T-cell (primary cell): ENCODE data around the gene PLEKHG7. TPM values are rescaled to one million over a fixed set of nuclear protein-coding genes. Genes with fewer than 3 reads are reported as not detected.

ENCODE experiments used
- ATAC-seq, 4 experiments: fragments of 200-7000 bp in 3 of 4; fragments of 150-1000 bp in 1 of 4; cut with Tn5 transposase; replicated peaks in 1 of 4; 1 replicate in 3 of 4; 2 replicates in 1 of 4; pipeline ENCODE4 v1.10.0; 2021; ENCODE audit warnings: moderate library complexity in 3 of 4, mild to moderate bottlenecking in 2 of 4, moderate number of reproducible peaks in 1 of 4
- CTCF ChIA-PET, 2 donors: fragments of 300-600 bp; sonication (Branson Sonifier 250); formaldehyde crosslinking; loops; one replicate each; lab custom pipeline; 2022; ENCODE audit warnings: antibody characterized with exemption in 2 of 2; lab: Charles Lee
- POLR2A ChIA-PET, 2 donors: fragments of 300-600 bp; sonication (Branson Sonifier 250); formaldehyde crosslinking; loops; one replicate each; lab custom pipeline; 2022; ENCODE audit warnings: antibody characterized with exemption in 2 of 2; lab: Charles Lee
- DNase-seq, 35 experiments: peaks; one replicate each; pipeline versions ENCODE4 v3.0.0 to v3.0.0-alpha.2; 2013 to 2023
- H3K27ac ChIP-seq: one replicate; pipeline ENCODE4 v1.5.1; 2013; ENCODE audit warnings: low read length
- H3K27me3 ChIP-seq, 2 experiments: replicated peaks in 1 of 2; 1 replicate in 1 of 2; 2 replicates in 1 of 2; pipeline versions ENCODE4 v1.6.1 to v1.7.0; 2013; ENCODE audit warnings: low read length in 1 of 2, mixed read lengths in 1 of 2; ENCODE audit not compliant: control insufficient read depth in 2 of 2, insufficient read depth in 2 of 2; ENCODE audit errors: extremely low read depth in 1 of 2
- H3K36me3 ChIP-seq, 2 donors: 1 replicate in 1 of 2; 2 replicates in 1 of 2; pipeline versions ENCODE4 v1.6.1 to v1.7.0; 2013; ENCODE audit warnings: low read length in 1 of 2; ENCODE audit not compliant: control insufficient read depth in 2 of 2, insufficient read depth in 1 of 2; ENCODE audit errors: extremely low read depth in 1 of 2
- H3K4me1 ChIP-seq, 2 experiments: 1 replicate in 1 of 2; 2 replicates in 1 of 2; pipeline versions ENCODE4 v1.6.1 to v1.7.0; 2013; ENCODE audit warnings: low read length in 2 of 2, mixed read lengths in 1 of 2; ENCODE audit not compliant: insufficient read depth in 2 of 2, control insufficient read depth in 1 of 2; ENCODE audit errors: extremely low read depth in 1 of 2
- H3K4me3 ChIP-seq, 2 donors: 1 replicate in 1 of 2; 2 replicates in 1 of 2; pipeline versions ENCODE4 v1.5.1 to v1.7.0; 2013; ENCODE audit warnings: mild to moderate bottlenecking in 2 of 2, low read length in 1 of 2, moderate library complexity in 1 of 2; ENCODE audit not compliant: control insufficient read depth in 1 of 2; ENCODE audit errors: extremely low read depth in 1 of 2
- H3K9me3 ChIP-seq: 2 replicates; pipeline ENCODE4 v1.7.0; 2013
- H3K27ac Mint-ChIP-seq, 2 donors: one replicate each; pipeline ENCODE4 v1.8.0; 2020 to 2021; ENCODE audit warnings: mild to moderate bottlenecking in 2 of 2, mixed read lengths in 2 of 2
- H3K27me3 Mint-ChIP-seq, 2 donors: one replicate each; pipeline ENCODE4 v1.8.0; 2021 to 2022; ENCODE audit warnings: mixed read lengths in 2 of 2
- H3K36me3 Mint-ChIP-seq: one replicate; pipeline ENCODE4 v1.8.0; 2021; ENCODE audit warnings: mixed read lengths
- H3K4me1 Mint-ChIP-seq, 3 donors: one replicate each; pipeline ENCODE4 v1.8.0; 2020 to 2022; ENCODE audit warnings: mixed read lengths in 3 of 3, mild to moderate bottlenecking in 1 of 3
- H3K4me3 Mint-ChIP-seq, 3 donors: one replicate each; pipeline ENCODE4 v1.8.0; 2020 to 2022; ENCODE audit warnings: mild to moderate bottlenecking in 3 of 3, mixed read lengths in 3 of 3, moderate library complexity in 3 of 3
- H3K9me3 Mint-ChIP-seq, 3 donors: one replicate each; pipeline ENCODE4 v1.8.0; 2020 to 2022; ENCODE audit warnings: mixed read lengths in 3 of 3
- WGBS: methylation state at CpG from one replicate; pipeline ENCODE4 v1.1.5; 2013; ENCODE audit warnings: missing lambda C conversion rate; ENCODE audit not compliant: insufficient coverage; 5-methylcytosine and 5-hydroxymethylcytosine counted together
- total RNA-seq, 35 experiments: library from RNA in 6 of 35; stranded (reverse) in 6 of 35; fragments of 120-200 nt in 1 of 35; gene quantifications; one replicate each; pipeline versions ENCODE4 v1.2.1 to v1.2.4 and lab custom pipeline; 2013 to 2026

Gene PLEKHG7
- total RNA-seq, 5 donors from 2014 or later (not counting 1 experiment from before 2014, with no cell fraction given) = 0.13 to 0.30 (median 0.19) TPM; not detected in 2

DNA sequence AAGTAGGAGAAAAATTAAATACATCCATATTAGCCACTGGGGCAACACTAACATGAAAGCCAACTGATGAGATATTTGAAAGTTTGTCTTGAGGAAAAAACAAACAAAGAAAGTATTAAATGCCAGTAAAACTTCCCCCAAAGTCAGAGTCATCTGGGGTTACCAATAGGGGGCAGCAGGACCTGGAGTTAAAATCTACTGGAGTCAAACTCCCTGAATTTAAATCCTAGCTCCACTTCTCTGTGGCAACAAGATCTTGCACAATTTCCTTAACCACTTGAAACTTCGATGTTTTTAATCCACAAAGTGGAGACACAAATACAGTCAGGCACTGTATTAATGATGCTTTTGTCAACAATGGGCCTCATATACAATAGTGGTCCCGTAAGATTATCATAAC, 14.4 kb downstream of the PLEKHG7 start:
- no peak for ATAC-seq
- Histone ChIP-seq H3K27me3 (no peaks in the 10 kb centered on the region), H3K4me1 (no peaks in the 10 kb centered on the region), H3K36me3 (no peaks in the 10 kb centered on the region), H3K4me3 (no peak overlapping the region), H3K9me3 (no peaks in the 10 kb centered on the region), H3K27ac (no peak overlapping the region)
- WGBS = 17% methylated on average over 1 of the region's 2 CpGs
- DNase-seq = no peak
- Mint-ChIP-seq H3K27me3 (peaks cover 2 to 3% of the 10 kb centered on the region in 2 donors), H3K9me3 (peaks cover 0 to 7% (median 0%) of the 10 kb centered on the region in 3 donors), H3K27ac (no peak overlapping the region), H3K4me3 (no peak overlapping the region), H3K36me3 (no peaks in the 10 kb centered on the region), H3K4me1 (no peaks in the 10 kb centered on the region)
- ChIA-PET CTCF (no interaction called here), POLR2A (no interaction called here)

GRCh38 chr12:92718483-92718990, 15.7 kb downstream of the PLEKHG7 start:
- CTCF ChIA-PET = no interaction called here
- Mint-ChIP-seq H3K27ac (no peak overlapping the region), H3K4me1 (no peaks in the 10 kb centered on the region), H3K27me3 (peaks cover 2 to 3% of the 10 kb centered on the region in 2 donors), H3K4me3 (no peak overlapping the region), H3K36me3 (no peaks in the 10 kb centered on the region), H3K9me3 (peaks cover 0 to 3% (median 0%) of the 10 kb centered on the region in 3 donors)
- WGBS = no CpG with 5 or more reads among the region's 2 CpGs
- POLR2A ChIA-PET = no interaction called here
- ATAC-seq = no peak
- H3K27ac ChIP-seq = no peak overlapping the region
- no peaks in the 10 kb centered on the region for H3K36me3 ChIP-seq
- H3K4me1 ChIP-seq = no peaks in the 10 kb centered on the region
- H3K4me3 ChIP-seq = no peak overlapping the region
- no peak for DNase-seq
- H3K27me3 ChIP-seq = no peaks in the 10 kb centered on the region
- no peaks in the 10 kb centered on the region for H3K9me3 ChIP-seq

DNA sequence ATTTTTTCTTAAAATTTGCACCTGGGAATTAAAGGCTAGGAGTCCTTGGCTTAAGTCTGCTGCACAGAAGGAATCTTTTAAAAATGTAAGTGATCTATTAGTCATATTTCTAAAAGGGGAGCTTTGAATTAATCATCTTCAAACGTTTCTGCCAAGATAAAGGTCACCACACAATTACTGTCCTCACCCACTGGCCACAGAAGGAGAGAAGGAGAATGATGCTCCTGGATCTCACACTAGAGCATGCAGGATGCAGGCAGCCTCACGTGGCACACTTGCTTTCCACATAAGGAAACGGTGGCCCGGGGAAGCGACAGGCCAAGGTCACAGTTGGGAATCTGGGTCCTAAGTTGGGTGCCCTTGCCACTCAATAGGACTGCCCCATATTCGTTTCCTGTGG, 16.9 kb downstream of the PLEKHG7 start:
- H3K4me3 Mint-ChIP-seq = no peak overlapping the region
- no peaks in the 10 kb centered on the region for H3K4me1 ChIP-seq
- CTCF ChIA-PET = no interaction called here
- no peak overlapping the region for H3K27ac Mint-ChIP-seq
- H3K9me3 ChIP-seq = no peaks in the 10 kb centered on the region
- no peak overlapping the region for H3K27ac ChIP-seq
- H3K36me3 Mint-ChIP-seq = no peaks in the 10 kb centered on the region
- H3K9me3 Mint-ChIP-seq = peaks cover 3 to 7% (median 3%) of the 10 kb centered on the region in 3 donors
- POLR2A ChIA-PET = no interaction called here
- no peaks in the 10 kb centered on the region for H3K4me1 Mint-ChIP-seq
- H3K4me3 ChIP-seq = no peak overlapping the region
- peaks cover 2 to 5% of the 10 kb centered on the region in 2 donors for H3K27me3 Mint-ChIP-seq
- no peaks in the 10 kb centered on the region for H3K36me3 ChIP-seq
- H3K27me3 ChIP-seq = no peaks in the 10 kb centered on the region
- no peak for DNase-seq
- no peak for ATAC-seq
- 92% methylated on average over 4 of the region's 6 CpGs for WGBS

- H3K9me3 Mint-ChIP-seq = peaks cover 10 to 14% (median 10%) of the 10 kb centered on the region in 3 donors
- no peaks in the 10 kb centered on the region for H3K4me1 Mint-ChIP-seq
- DNase-seq (no peak), ATAC-seq (no peak)
- no peaks in the 10 kb centered on the region for H3K36me3 ChIP-seq
- no peak overlapping the region for H3K27ac Mint-ChIP-seq
- H3K27me3 Mint-ChIP-seq = peaks cover 2 to 6% of the 10 kb centered on the region in 2 donors
- CTCF ChIA-PET = interaction anchor here (0.6 to 0.7 kb wide), 3 partner anchors 28 to 291 kb away, joined by 3 to 7 read pairs (median 3); no protein-coding TSS in a partner anchor
- POLR2A ChIA-PET = no interaction called here
- H3K27ac ChIP-seq = no peak overlapping the region
- no peaks in the 10 kb centered on the region for H3K9me3 ChIP-seq
- H3K27me3 ChIP-seq = no peaks in the 10 kb centered on the region
- H3K4me1 ChIP-seq = no peaks in the 10 kb centered on the region
- no peaks in the 10 kb centered on the region for H3K36me3 Mint-ChIP-seq
- no peak overlapping the region for H3K4me3 Mint-ChIP-seq
- 81% methylated on average over 3 of the region's 8 CpGs for WGBS
- H3K4me3 ChIP-seq = no peak overlapping the region
Measured at GRCh38 chr12:92721130-92721529, 18.3 kb downstream of the PLEKHG7 start.

- Histone ChIP-seq H3K27me3 (no peaks in the 10 kb centered on the region), H3K27ac (no peak overlapping the region), H3K36me3 (no peaks in the 10 kb centered on the region), H3K9me3 (no peaks in the 10 kb centered on the region), H3K4me1 (no peaks in the 10 kb centered on the region), H3K4me3 (no peak overlapping the region)
- Mint-ChIP-seq H3K4me1 (no peaks in the 10 kb centered on the region), H3K36me3 (no peaks in the 10 kb centered on the region), H3K27ac (no peak overlapping the region), H3K27me3 (peaks cover 2 to 6% of the 10 kb centered on the region in 2 donors), H3K9me3 (peaks cover 10 to 14% (median 10%) of the 10 kb centered on the region in 3 donors), H3K4me3 (no peak overlapping the region)
- WGBS = no CpG with 5 or more reads among the region's 1 CpG
- POLR2A ChIA-PET = no interaction called here
- ATAC-seq = no peak
- CTCF ChIA-PET = interaction anchor here (0.6 to 0.7 kb wide), 4 partner anchors 34 to 1520 kb away, joined by 3 to 7 read pairs (median 6); no protein-coding TSS in a partner anchor
- no peak for DNase-seq
Measured at GRCh38 chr12:92721656-92722055, 18.9 kb downstream of the PLEKHG7 start.

DNA sequence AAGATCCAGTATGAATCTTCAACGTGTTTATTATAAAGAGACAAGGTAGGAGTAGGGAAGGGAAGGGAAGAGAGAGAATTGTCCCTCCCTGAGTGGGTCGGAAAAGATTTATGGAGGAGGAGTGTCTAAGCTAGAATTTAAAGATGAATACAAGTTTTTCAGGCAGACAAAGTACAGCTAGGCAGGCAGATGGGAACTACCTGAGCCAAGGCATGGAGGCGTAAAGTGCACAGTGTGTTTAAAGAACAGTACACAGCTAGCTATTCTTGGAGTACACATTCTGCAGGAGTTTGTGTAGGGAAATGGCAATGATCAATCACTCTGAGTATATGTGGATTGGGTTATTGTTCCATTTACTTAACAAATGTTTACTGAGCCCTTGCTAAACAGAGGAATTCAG, 20.1 kb downstream of the PLEKHG7 start:
- no peaks in the 10 kb centered on the region for H3K4me1 ChIP-seq
- ChIA-PET CTCF (interaction anchor here in 1 of 2 donors (0.9 kb wide), 1 partner anchor 1341 kb away, joined by 4 read pairs; no protein-coding TSS in a partner anchor), POLR2A (no interaction called here)
- no peak for DNase-seq
- no peaks in the 10 kb centered on the region for H3K9me3 ChIP-seq
- no peak for ATAC-seq
- Mint-ChIP-seq H3K27me3 (peaks cover 2 to 6% of the 10 kb centered on the region in 2 donors), H3K4me1 (no peaks in the 10 kb centered on the region), H3K36me3 (no peaks in the 10 kb centered on the region), H3K27ac (no peak overlapping the region), H3K9me3 (peaks cover 10 to 14% (median 10%) of the 10 kb centered on the region in 3 donors), H3K4me3 (no peak overlapping the region)
- H3K36me3 ChIP-seq = no peaks in the 10 kb centered on the region
- H3K27me3 ChIP-seq = no peaks in the 10 kb centered on the region
- H3K27ac ChIP-seq = no peak overlapping the region
- WGBS = 91% methylated on average over 3 of the region's 3 CpGs
- no peak overlapping the region for H3K4me3 ChIP-seq
